GM23338 (cell line): ENCODE results near the gene CAST. TPM values are rescaled to one million over a fixed set of nuclear protein-coding genes. Genes with fewer than 3 reads are reported as not detected.

Experiments
- ATAC-seq: fragments of 200-7000 bp; cut with Tn5 transposase; 3 replicates; pipeline ENCODE4 v1.9.1; 2020
- DNase-seq: peaks from one replicate; pipeline ENCODE4 v3.0.0-alpha.2; 2015; ENCODE audit warnings: low spot score
- H2AFZ ChIP-seq: fragments of 200-600 bp; sonication (generic); 2 replicates; pipeline ENCODE4 v1.8.0; 2016; ENCODE audit warnings: antibody characterized with exemption, mild to moderate bottlenecking, moderate library complexity
- H3F3A ChIP-seq: fragments of 200-600 bp; sonication (generic); replicated peaks from 2 replicates; pipeline ENCODE4 v1.8.0; 2017; ENCODE audit warnings: antibody characterized with exemption, mixed run types, low read depth
- H3K27ac ChIP-seq: fragments of 200-600 bp; sonication (generic); 2 replicates; pipeline ENCODE4 v1.6.1; 2016; ENCODE audit warnings: low read depth
- H3K27me3 ChIP-seq: fragments of 200-600 bp; sonication (generic); 2 replicates; pipeline ENCODE4 v1.8.0; 2016; ENCODE audit warnings: mild to moderate bottlenecking, mixed run types, moderate library complexity; ENCODE audit not compliant: insufficient read depth
- H3K36me3 ChIP-seq: fragments of 200-600 bp; sonication (generic); 2 replicates; pipeline ENCODE4 v1.8.0; 2016; ENCODE audit warnings: mild to moderate bottlenecking; ENCODE audit not compliant: insufficient read depth
- H3K4me1 ChIP-seq: fragments of 200-600 bp; sonication (generic); 2 replicates; pipeline ENCODE4 v1.8.0; 2016; ENCODE audit warnings: mild to moderate bottlenecking, moderate library complexity; ENCODE audit not compliant: insufficient read depth
- H3K4me2 ChIP-seq: fragments of 200-600 bp; sonication (generic); 2 replicates; pipeline ENCODE4 v1.7.1; 2017; ENCODE audit warnings: mixed run types
- H3K4me3 ChIP-seq: fragments of 200-600 bp; sonication (generic); 2 replicates; pipeline ENCODE4 v1.6.1; 2016; ENCODE audit warnings: mixed run types
- H3K79me2 ChIP-seq: fragments of 200-600 bp; sonication (generic); replicated peaks from 2 replicates; pipeline ENCODE4 v1.8.0; 2017; ENCODE audit warnings: mild to moderate bottlenecking; ENCODE audit not compliant: insufficient read depth
- H3K9me2 ChIP-seq: fragments of 200-600 bp; sonication (generic); 2 replicates; pipeline ENCODE4 v1.8.0; 2017; ENCODE audit not compliant: insufficient read depth
- H4K20me1 ChIP-seq: fragments of 200-600 bp; sonication (generic); replicated peaks from 2 replicates; pipeline ENCODE4 v1.8.0; 2017; ENCODE audit warnings: mild to moderate bottlenecking; ENCODE audit not compliant: insufficient read depth
- H3K27ac Mint-ChIP-seq: 2 replicates; pipeline ENCODE4 v1.8.0; 2020; ENCODE audit warnings: inconsistent platforms, mild to moderate bottlenecking, moderate library complexity, mixed read lengths
- H3K27me3 Mint-ChIP-seq: 3 replicates; pipeline ENCODE4 v1.8.0; 2022; ENCODE audit warnings: low read depth, mild to moderate bottlenecking, moderate library complexity, mixed read lengths, inconsistent platforms; ENCODE audit not compliant: insufficient read depth, poor library complexity
- H3K36me3 Mint-ChIP-seq: 3 replicates; pipeline ENCODE4 v1.8.0; 2021; ENCODE audit warnings: low read depth, mild to moderate bottlenecking, inconsistent platforms, moderate library complexity, mixed read lengths
- H3K4me1 Mint-ChIP-seq: 3 replicates; pipeline ENCODE4 v1.8.0; 2020; ENCODE audit warnings: mild to moderate bottlenecking, inconsistent platforms, mixed read lengths
- H3K4me3 Mint-ChIP-seq: 3 replicates; pipeline ENCODE4 v1.8.0; 2021; ENCODE audit warnings: moderate library complexity, mild to moderate bottlenecking, inconsistent platforms, mixed read lengths
- H3K9me3 Mint-ChIP-seq: 3 replicates; pipeline ENCODE4 v1.8.0; 2020; ENCODE audit warnings: moderate library complexity, mild to moderate bottlenecking, inconsistent platforms, mixed read lengths
- ETS1 ChIP-seq: IDR thresholded peaks from 2 replicates; pipeline ENCODE4 v1.6.1; 2016; ENCODE audit warnings: antibody characterized with exemption
- EZH2phosphoT487 ChIP-seq: fragments of 200-600 bp; sonication (generic); IDR thresholded peaks from one replicate; pipeline ENCODE4 v1.8.1; 2018; ENCODE audit warnings: antibody characterized with exemption; ENCODE audit not compliant: unreplicated experiment
- JUNB ChIP-seq: IDR thresholded peaks from one replicate; pipeline ENCODE4 v1.6.1; 2016; ENCODE audit warnings: antibody characterized with exemption; ENCODE audit not compliant: unreplicated experiment
- POLR2AphosphoS5 ChIP-seq: IDR thresholded peaks from 2 replicates; pipeline ENCODE4 v1.6.1; 2016; ENCODE audit warnings: antibody characterized with exemption, low read depth
- STAT1 ChIP-seq: IDR thresholded peaks from one replicate; pipeline ENCODE4 v1.6.1; 2016; ENCODE audit warnings: antibody characterized with exemption; ENCODE audit not compliant: unreplicated experiment
- ZNF114 ChIP-seq: fragments of 250-450 bp; sonication (Bioruptor Pico); IDR thresholded peaks from 2 replicates; pipeline ENCODE4 v1.5.0; 2020; ENCODE audit warnings: mild to moderate bottlenecking, moderate library complexity
- ZNF331 ChIP-seq: fragments of 250-450 bp; sonication (Bioruptor Pico); IDR thresholded peaks from 2 replicates; pipeline ENCODE4 v1.5.0; 2020; ENCODE audit warnings: low read depth, mild to moderate bottlenecking, moderate library complexity
- ZNF462 ChIP-seq: fragments of 250-450 bp; sonication (Bioruptor Pico); IDR thresholded peaks from 2 replicates; pipeline ENCODE4 v1.5.0; 2020; ENCODE audit warnings: mild to moderate bottlenecking, moderate library complexity
- polyA plus RNA-seq: library from polyadenylated mRNA; unstranded; fragments of >200 nt; fragmentation: Nextera tagmentation; extraction: Ambion mirVana; gene quantifications from 2 replicates; pipeline ENCODE4 v1.2.1, GENCODE V29; 2016
- total RNA-seq: library from RNA; depleted of rRNA; stranded (reverse); fragments of >200 nt; shearing (Covaris generic); gene quantifications from 2 replicates; pipeline ENCODE4 v1.2.3, GENCODE V29; 2014

CAST gene
- total and polyA plus RNA-seq, 2 experiments from 2014 or later, result 37.9 to 57.7 TPM

- Histone ChIP-seq H3K36me3 (no peaks in the 10 kb centered on the region), H3F3A (no peaks in the 10 kb centered on the region), H3K27ac (no peak overlapping the region), H3K79me2 (no peaks in the 10 kb centered on the region), H3K4me3 (no peak overlapping the region), H3K27me3 (no peaks in the 10 kb centered on the region), H4K20me1 (no peaks in the 10 kb centered on the region), H3K4me1 (no peaks in the 10 kb centered on the region), H3K4me2 (no peak overlapping the region), H2AFZ (no peak overlapping the region), H3K9me2 (no peaks in the 10 kb centered on the region)
- Mint-ChIP-seq H3K27me3 (peaks cover 3% of the 10 kb centered on the region), H3K4me3 (no peak overlapping the region), H3K4me1 (peaks cover 3% of the 10 kb centered on the region; the same call in 2 of the 3 replicates), H3K27ac (no peak overlapping the region), H3K9me3 (no peaks in the 10 kb centered on the region), H3K36me3 (no peaks in the 10 kb centered on the region)
- no peak for DNase-seq
- no peak for ATAC-seq
- no peak for TF ChIP-seq ETS1
- TF ChIP-seq STAT1, result no peak
- TF ChIP-seq EZH2phosphoT487, result no peak
- TF ChIP-seq JUNB, result no peak
- TF ChIP-seq ZNF114, result no peak
- TF ChIP-seq POLR2AphosphoS5, result no peak
- no peak for TF ChIP-seq ZNF462
- no peak for TF ChIP-seq ZNF331 (CRISPR knock-in tag)
Measured at GRCh38 chr5:96673127-96673526, 11.0 kb downstream of the CAST start.
